H9 (cell line): Measurements from ENCODE around the gene SRXN1. TPM values are rescaled to one million over a fixed set of nuclear protein-coding genes. Genes with fewer than 3 reads are reported as not detected.
A peak's percentile ranks its signal among the peaks of the same experiment; 100 is the strongest.

Source experiments
- DNase-seq: peaks from one replicate; pipeline ENCODE4 v3.0.0-alpha.2; 2017
- H2AFZ ChIP-seq: one replicate; pipeline ENCODE4 v1.6.1; 2013; ENCODE audit warnings: mild to moderate bottlenecking, low read length, control low read depth, moderate library complexity
- H2AK5ac ChIP-seq: 2 replicates; pipeline ENCODE4 v1.6.1; 2013; ENCODE audit warnings: low read length, control low read depth, mixed read lengths; ENCODE audit not compliant: insufficient read length
- H2BK120ac ChIP-seq: one replicate; pipeline ENCODE4 v1.6.1; 2013; ENCODE audit warnings: low read depth, mild to moderate bottlenecking, low read length, control low read depth, inconsistent platforms; ENCODE audit not compliant: poor library complexity, severe bottlenecking
- H2BK12ac ChIP-seq: 2 replicates; pipeline ENCODE4 v1.6.1; 2013; ENCODE audit warnings: low read length, control low read depth, mixed read lengths, low read depth; ENCODE audit not compliant: insufficient read length
- H2BK15ac ChIP-seq: 2 replicates; pipeline ENCODE4 v1.6.1; 2013; ENCODE audit warnings: low read depth, low read length, control low read depth
- H2BK20ac ChIP-seq: one replicate; pipeline ENCODE4 v1.6.1; 2013; ENCODE audit warnings: low read depth, mild to moderate bottlenecking, low read length, control low read depth, inconsistent platforms; ENCODE audit not compliant: poor library complexity, severe bottlenecking
- H2BK5ac ChIP-seq: 2 replicates; pipeline ENCODE4 v1.6.1; 2013; ENCODE audit warnings: low read length, control low read depth, mixed read lengths; ENCODE audit not compliant: insufficient read length
- H3K14ac ChIP-seq: 2 replicates; pipeline ENCODE4 v1.6.1; 2013; ENCODE audit warnings: low read length, control low read depth; ENCODE audit not compliant: insufficient read depth
- H3K18ac ChIP-seq: 2 replicates; pipeline ENCODE4 v1.6.1; 2013; ENCODE audit warnings: low read depth, mild to moderate bottlenecking, mixed read lengths, low read length, control low read depth; ENCODE audit not compliant: insufficient read length
- H3K23ac ChIP-seq: 2 replicates; pipeline ENCODE4 v1.6.1; 2013; ENCODE audit warnings: low read length, control low read depth, mixed read lengths, low read depth; ENCODE audit not compliant: insufficient read length
- H3K23me2 ChIP-seq: 2 replicates; pipeline ENCODE4 v1.6.1; 2013; ENCODE audit warnings: low read depth, mild to moderate bottlenecking, mixed read lengths, low read length, control low read depth; ENCODE audit not compliant: insufficient read length, poor library complexity, severe bottlenecking
- H3K27ac ChIP-seq: 2 replicates; pipeline ENCODE4 v1.5.1; 2013; ENCODE audit warnings: low read length, control low read depth, mixed read lengths, low read depth; ENCODE audit not compliant: insufficient read length
- H3K27me3 ChIP-seq: 2 replicates; pipeline ENCODE4 v1.6.1; 2013; ENCODE audit warnings: low read length, control low read depth, inconsistent platforms; ENCODE audit not compliant: insufficient read depth
- H3K4ac ChIP-seq: 2 replicates; pipeline ENCODE4 v1.6.1; 2013; ENCODE audit warnings: low read depth, mild to moderate bottlenecking, control low read depth, inconsistent platforms, low read length, moderate library complexity
- H3K4me1 ChIP-seq: 2 replicates; pipeline ENCODE4 v1.6.1; 2013; ENCODE audit warnings: low read length, control low read depth, inconsistent platforms; ENCODE audit not compliant: insufficient read depth
- H3K4me2 ChIP-seq: 2 replicates; pipeline ENCODE4 v1.6.1; 2013; ENCODE audit warnings: low read length, control low read depth, mixed read lengths; ENCODE audit not compliant: insufficient read length, insufficient read depth
- H3K56ac ChIP-seq: 2 replicates; pipeline ENCODE4 v1.6.1; 2013; ENCODE audit warnings: low read depth, mild to moderate bottlenecking, mixed read lengths, low read length, control low read depth; ENCODE audit not compliant: insufficient read length
- H3K79me1 ChIP-seq: 2 replicates; pipeline ENCODE4 v1.6.1; 2013; ENCODE audit warnings: low read depth, mild to moderate bottlenecking, moderate library complexity, low read length, control low read depth, inconsistent platforms; ENCODE audit not compliant: insufficient read depth, poor library complexity, severe bottlenecking
- H3K79me2 ChIP-seq: 2 replicates; pipeline ENCODE4 v1.6.1; 2013; ENCODE audit warnings: low read length, control low read depth, inconsistent platforms; ENCODE audit not compliant: insufficient read depth
- H3K9ac ChIP-seq: 2 replicates; pipeline ENCODE4 v1.6.1; 2013; ENCODE audit warnings: low read length, control low read depth, mixed read lengths; ENCODE audit not compliant: insufficient read length; ENCODE audit errors: extremely low read depth
- H3K9me3 ChIP-seq: one replicate; pipeline ENCODE4 v1.6.1; 2013; ENCODE audit warnings: low read depth, low read length, inconsistent platforms; ENCODE audit not compliant: control insufficient read depth
- H3T11ph ChIP-seq: one replicate; pipeline ENCODE4 v1.6.1; 2013; ENCODE audit warnings: mild to moderate bottlenecking, low read length, control low read depth, inconsistent platforms
- H4K20me1 ChIP-seq: one replicate; pipeline ENCODE4 v1.6.1; 2013; ENCODE audit not compliant: control insufficient read depth, insufficient read length, insufficient read depth
- H4K5ac ChIP-seq: 2 replicates; pipeline ENCODE4 v1.6.1; 2013; ENCODE audit warnings: low read depth, mild to moderate bottlenecking, mixed read lengths, low read length, control low read depth; ENCODE audit not compliant: insufficient read length
- H4K8ac ChIP-seq: replicated peaks from 2 replicates; pipeline ENCODE4 v1.6.1; 2013; ENCODE audit warnings: low read length, control low read depth, mixed read lengths, low read depth; ENCODE audit not compliant: insufficient read length
- H4K91ac ChIP-seq: 2 replicates; pipeline ENCODE4 v1.6.1; 2013; ENCODE audit warnings: low read depth, mild to moderate bottlenecking, moderate library complexity, mixed read lengths, low read length, control low read depth; ENCODE audit not compliant: insufficient read length
- H3K27ac Mint-ChIP-seq, 3 experiments: 2 replicates in 2 of 3; 3 replicates in 1 of 3; pipeline ENCODE4 v1.8.0; 2020 to 2021; ENCODE audit warnings: mixed read lengths in 3 of 3, mild to moderate bottlenecking in 1 of 3, moderate library complexity in 1 of 3
- H3K27me3 Mint-ChIP-seq: 2 replicates; pipeline ENCODE4 v1.8.0; 2021; ENCODE audit warnings: low read depth, mild to moderate bottlenecking, moderate library complexity, mixed read lengths
- H3K36me3 Mint-ChIP-seq, 3 experiments: 2 replicates in 2 of 3; 3 replicates in 1 of 3; pipeline ENCODE4 v1.8.0; 2020 to 2021; ENCODE audit warnings: low read depth in 3 of 3, mixed read lengths in 3 of 3; ENCODE audit not compliant: insufficient read depth in 1 of 3
- H3K4me1 Mint-ChIP-seq, 2 experiments: 2 replicates each; pipeline ENCODE4 v1.8.0; 2020; ENCODE audit warnings: mixed read lengths in 2 of 2
- H3K4me3 Mint-ChIP-seq, 2 experiments: 2 replicates in 1 of 2; 3 replicates in 1 of 2; pipeline ENCODE4 v1.8.0; 2020 to 2021; ENCODE audit warnings: mild to moderate bottlenecking in 2 of 2, mixed read lengths in 2 of 2, moderate library complexity in 1 of 2
- H3K9me3 Mint-ChIP-seq, 2 experiments: 2 replicates in 1 of 2; 3 replicates in 1 of 2; pipeline ENCODE4 v1.8.0; 2020; ENCODE audit warnings: mild to moderate bottlenecking in 2 of 2, mixed read lengths in 2 of 2, moderate library complexity in 1 of 2
- CTCF ChIP-seq: fragments of 200-600 bp; sonication (generic); conservative IDR thresholded peaks from 3 replicates; pipeline ENCODE4 v1.8.0; 2021; ENCODE audit warnings: antibody characterized with exemption, mild to moderate bottlenecking
- WGBS: extraction: QIAGEN DNeasy Blood & Tissue Kit; methylation state at CpG from one replicate; pipeline ENCODE4 v1.1.7; 2013; ENCODE audit warnings: missing lambda C conversion rate, low lambda C conversion rate, mixed read lengths; ENCODE audit not compliant: insufficient read length; ENCODE audit errors: extremely low coverage; 5-methylcytosine and 5-hydroxymethylcytosine counted together
- total RNA-seq: library from RNA; stranded (reverse); gene quantifications from 2 replicates; pipeline ENCODE4 v1.2.1, GENCODE V29; 2021

SRXN1 gene
- total RNA-seq, 1 experiment from 2014 or later, result 25.7 TPM

GRCh38 chr20:646107-646867 is 6.7 kb downstream of the SRXN1 start:
- Histone ChIP-seq H3K79me1 (no peaks in the 10 kb centered on the region), H3K27me3 (no peaks in the 10 kb centered on the region), H4K91ac (no peak overlapping the region), H3T11ph (no peak overlapping the region), H2BK5ac (no peak overlapping the region), H3K56ac (no peak overlapping the region), H3K9ac (no peak overlapping the region), H3K4ac (no peak overlapping the region), H3K18ac (no peak overlapping the region), H2BK12ac (no peak overlapping the region), H3K23me2 (no peaks in the 10 kb centered on the region), H4K5ac (no peak overlapping the region), H3K4me2 (no peak overlapping the region), H3K14ac (no peak overlapping the region), H2BK15ac (no peak overlapping the region), H3K79me2 (no peaks in the 10 kb centered on the region), H2AK5ac (no peak overlapping the region), H2BK120ac (no peak overlapping the region), H3K9me3 (no peaks in the 10 kb centered on the region), H3K27ac (no peak overlapping the region), H2AFZ (no peak overlapping the region), H3K4me1 (no peaks in the 10 kb centered on the region; the same call in 1 of the 2 replicates), H4K20me1 (no peaks in the 10 kb centered on the region), H3K23ac (no peak overlapping the region), H4K8ac (no peak overlapping the region), H2BK20ac (no peak overlapping the region)
- Mint-ChIP-seq H3K4me1 (peaks cover 12 to 15% of the 10 kb centered on the region in 2 experiments), H3K27me3 (peaks cover 3% of the 10 kb centered on the region; the same call in 1 of the 2 replicates), H3K4me3 (no peak overlapping the region), H3K36me3 (peaks cover 25 to 40% (median 37%) of the 10 kb centered on the region in 3 experiments), H3K9me3 (peaks cover 0 to 4% of the 10 kb centered on the region in 2 experiments; a peak in 3 of 5 replicates), H3K27ac (peak overlapping the region in 1 of 3 experiments; percentile 73; a peak in 1 of 7 replicates)
- no CpG with 5 or more reads among the region's 10 CpGs for WGBS
- no peak for DNase-seq
- no peak for TF ChIP-seq CTCF
